ENCODE measurements around the gene MAPKBP1. TPM values are rescaled to one million over a fixed set of nuclear protein-coding genes. Genes with fewer than 3 reads are reported as not detected.

Gene MAPKBP1
- total and polyA plus RNA-seq, 2 of the 8 experiments (the other 6 are each of a cell fraction or from before 2014, with no cell fraction given) = 4.3 to 11.3 TPM

DNA sequence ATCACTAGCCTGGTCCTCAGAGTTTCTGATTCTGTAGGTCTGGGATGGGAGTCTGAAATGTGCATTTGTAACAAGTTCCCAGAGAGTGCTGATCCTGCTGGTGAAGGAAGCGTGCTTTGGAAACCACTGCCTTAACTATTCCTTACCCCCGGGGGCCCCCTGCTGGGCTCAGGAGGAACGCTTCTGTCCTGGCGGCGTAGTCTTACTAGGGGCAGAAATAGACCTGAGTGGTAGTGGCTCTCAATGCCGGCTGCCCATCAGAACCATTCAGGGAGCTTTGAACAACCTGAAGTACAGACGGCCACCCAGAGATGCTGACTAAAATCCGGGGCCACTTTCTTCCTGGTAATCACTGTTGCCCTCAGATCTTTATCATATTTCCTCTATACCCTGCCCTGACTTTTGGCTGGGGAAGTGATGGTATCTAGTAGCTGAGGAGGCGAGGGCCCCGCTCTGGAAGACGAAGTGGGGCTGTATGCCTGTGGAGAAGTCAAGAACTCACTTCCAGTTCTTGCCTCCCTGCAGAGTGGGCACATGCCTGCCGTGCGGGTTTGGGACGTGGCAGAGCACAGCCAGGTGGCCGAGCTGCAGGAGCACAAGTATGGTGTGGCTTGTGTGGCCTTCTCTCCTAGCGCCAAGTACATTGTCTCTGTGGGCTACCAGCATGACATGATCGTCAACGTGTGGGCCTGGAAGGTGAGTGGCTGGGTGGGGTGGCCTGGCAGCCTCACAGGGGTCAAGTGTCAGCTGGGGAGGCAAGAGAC, 37.3 kb downstream of the MAPKBP1 start (continued):
- TF ChIP-seq PHF8 (conservative IDR thresholded peaks at IDR 0.05; ENCODE audit: low read depth, low read length) = no peak

Measured in H1 (cell line).